Measurements from ENCODE around the gene GNB3.
A peak's percentile ranks its signal among the peaks of the same experiment; 100 is the strongest.
"Not testable (repeated sequence)": the region's sequence is repeated elsewhere in the genome, so short reads cannot be mapped to it uniquely, and the experiment has no call there.

The GNB3 gene

DNA sequence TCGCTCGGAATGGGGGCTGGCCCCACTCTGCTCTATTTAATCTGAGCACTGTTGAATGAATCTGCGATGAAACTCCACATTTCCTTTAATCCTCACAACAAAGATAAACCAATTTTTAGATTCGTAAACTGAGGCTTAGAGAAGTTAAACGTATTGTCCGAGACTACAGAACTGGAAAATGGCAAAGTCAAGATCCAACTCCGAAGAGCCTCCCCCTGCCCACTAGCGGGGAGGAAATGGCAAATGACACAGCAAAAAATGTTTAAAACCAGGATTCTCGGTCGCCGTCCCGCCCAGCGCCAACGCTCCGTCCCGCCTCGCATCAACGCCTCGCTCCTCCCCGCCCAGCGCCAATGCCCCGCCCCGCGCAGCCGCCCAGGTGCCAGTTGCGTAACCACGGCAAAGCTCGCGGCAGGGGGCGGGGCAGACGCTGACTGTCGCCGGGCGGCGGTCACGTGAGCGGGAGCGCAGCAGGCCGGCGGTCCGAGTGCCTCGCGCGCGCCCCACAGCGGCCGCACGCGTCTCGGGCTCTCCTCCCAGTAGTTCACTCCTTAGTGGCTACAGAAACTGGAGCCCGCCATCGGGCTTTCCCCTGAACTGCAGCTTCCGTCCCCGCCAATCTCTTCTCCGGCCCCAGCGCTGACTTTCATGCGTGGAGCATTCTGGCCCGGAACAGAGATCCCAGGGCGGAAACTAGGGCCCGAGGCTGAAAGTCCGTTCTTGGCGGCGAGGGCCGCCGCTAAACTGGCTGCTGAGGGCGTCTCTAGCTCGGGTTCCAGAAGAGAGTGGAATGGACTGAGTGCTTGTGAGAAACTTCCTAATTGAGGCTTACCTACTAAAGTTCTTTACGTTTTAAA is 50.3 kb downstream of the GNB3 start:
- H2AFZ ChIP-seq (ENCODE audit: low read depth) = peak overlapping the region; percentile 88
- no peaks in the 10 kb centered on the region for H3K36me3 ChIP-seq (ENCODE audit: insufficient read depth)
- TF ChIP-seq, protein P1, sequence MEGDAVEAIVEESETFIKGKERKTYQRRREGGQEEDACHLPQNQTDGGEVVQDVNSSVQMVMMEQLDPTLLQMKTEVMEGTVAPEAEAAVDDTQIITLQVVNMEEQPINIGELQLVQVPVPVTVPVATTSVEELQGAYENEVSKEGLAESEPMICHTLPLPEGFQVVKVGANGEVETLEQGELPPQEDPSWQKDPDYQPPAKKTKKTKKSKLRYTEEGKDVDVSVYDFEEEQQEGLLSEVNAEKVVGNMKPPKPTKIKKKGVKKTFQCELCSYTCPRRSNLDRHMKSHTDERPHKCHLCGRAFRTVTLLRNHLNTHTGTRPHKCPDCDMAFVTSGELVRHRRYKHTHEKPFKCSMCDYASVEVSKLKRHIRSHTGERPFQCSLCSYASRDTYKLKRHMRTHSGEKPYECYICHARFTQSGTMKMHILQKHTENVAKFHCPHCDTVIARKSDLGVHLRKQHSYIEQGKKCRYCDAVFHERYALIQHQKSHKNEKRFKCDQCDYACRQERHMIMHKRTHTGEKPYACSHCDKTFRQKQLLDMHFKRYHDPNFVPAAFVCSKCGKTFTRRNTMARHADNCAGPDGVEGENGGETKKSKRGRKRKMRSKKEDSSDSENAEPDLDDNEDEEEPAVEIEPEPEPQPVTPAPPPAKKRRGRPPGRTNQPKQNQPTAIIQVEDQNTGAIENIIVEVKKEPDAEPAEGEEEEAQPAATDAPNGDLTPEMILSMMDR (conservative IDR thresholded peaks at IDR 0.05; ENCODE audit: low read depth, low read length) = peak; percentile 31
- peak overlapping the region; percentile 97 for H3K27ac ChIP-seq
- H3K4me3 ChIP-seq (IDR thresholded peaks at IDR 0.05; ENCODE audit: insufficient read depth, low read depth, low read length) = no peak overlapping the region
- H3K27me3 ChIP-seq (ENCODE audit: insufficient read depth, low read depth) = no peaks in the 10 kb centered on the region
- peak overlapping the region; percentile 99 for H3K4me2 ChIP-seq
- peaks cover 38% of the 10 kb centered on the region for H3K4me1 ChIP-seq (ENCODE audit: low read depth, poor library complexity, severe bottlenecking)
- H4K20me1 ChIP-seq (ENCODE audit: insufficient read depth) = no peaks in the 10 kb centered on the region
- no peaks in the 10 kb centered on the region for H3K79me2 ChIP-seq (ENCODE audit: insufficient read depth, low read depth)
- H3K9ac ChIP-seq = peak overlapping the region; percentile 82

- Histone ChIP-seq H3K4me3 (IDR thresholded peaks at IDR 0.05; ENCODE audit: insufficient read depth, low read depth, low read length) (no peak overlapping the region), H3K27me3 (ENCODE audit: insufficient read depth, low read depth) (no peaks in the 10 kb centered on the region), H3K27ac (peak overlapping the region; percentile 97), H3K4me2 (peak overlapping the region; percentile 41), H3K4me1 (ENCODE audit: low read depth, poor library complexity, severe bottlenecking) (peaks cover 38% of the 10 kb centered on the region), H3K9ac (peak overlapping the region; percentile 74), H4K20me1 (ENCODE audit: insufficient read depth) (no peaks in the 10 kb centered on the region), H2AFZ (ENCODE audit: low read depth) (peak overlapping the region; percentile 88), H3K79me2 (ENCODE audit: insufficient read depth, low read depth) (no peaks in the 10 kb centered on the region), H3K36me3 (ENCODE audit: insufficient read depth) (no peaks in the 10 kb centered on the region)
- TF ChIP-seq, protein P1 (conservative IDR thresholded peaks at IDR 0.05; ENCODE audit: low read depth, low read length) = no peak
Observed at GRCh38 chr12:6891646-6892001, 50.9 kb downstream of the GNB3 start.

GRCh38 chr12:6892683-6893082 is 52.0 kb downstream of the GNB3 start:
- not testable (repeated sequence) for H3K79me2 ChIP-seq (ENCODE audit: insufficient read depth, low read depth); H3K36me3 ChIP-seq (ENCODE audit: insufficient read depth); H3K27ac ChIP-seq; H3K4me2 ChIP-seq; H3K9ac ChIP-seq; H3K4me3 ChIP-seq (IDR thresholded peaks at IDR 0.05; ENCODE audit: insufficient read depth, low read depth, low read length); H3K27me3 ChIP-seq (ENCODE audit: insufficient read depth, low read depth); H2AFZ ChIP-seq (ENCODE audit: low read depth); H4K20me1 ChIP-seq (ENCODE audit: insufficient read depth)
- peaks cover 33% of the 10 kb centered on the region for H3K4me1 ChIP-seq (ENCODE audit: low read depth, poor library complexity, severe bottlenecking)

GRCh38 chr12:6894321-6894720 is 53.6 kb downstream of the GNB3 start:
- no peak overlapping the region for H3K4me2 ChIP-seq
- no peak overlapping the region for H3K4me3 ChIP-seq (IDR thresholded peaks at IDR 0.05; ENCODE audit: insufficient read depth, low read depth, low read length)
- H3K27ac ChIP-seq = no peak overlapping the region
- H3K9ac ChIP-seq = no peak overlapping the region
- H3K36me3 ChIP-seq (ENCODE audit: insufficient read depth) = no peaks in the 10 kb centered on the region
- no peaks in the 10 kb centered on the region for H4K20me1 ChIP-seq (ENCODE audit: insufficient read depth)
- TF ChIP-seq, protein P1 (conservative IDR thresholded peaks at IDR 0.05; ENCODE audit: low read depth, low read length) = no peak
- H3K27me3 ChIP-seq (ENCODE audit: insufficient read depth, low read depth) = no peaks in the 10 kb centered on the region
- H3K79me2 ChIP-seq (ENCODE audit: insufficient read depth, low read depth) = no peaks in the 10 kb centered on the region
- peaks cover 20% of the 10 kb centered on the region for H3K4me1 ChIP-seq (ENCODE audit: low read depth, poor library complexity, severe bottlenecking)
- no peak overlapping the region for H2AFZ ChIP-seq (ENCODE audit: low read depth)
